Loucy (cell line): Measurements from ENCODE around the gene CDK6.

Experiments
- CTCF ChIP-seq: fragments of 200-600 bp; sonication (generic); conservative IDR thresholded peaks from 2 replicates; pipeline ENCODE4 v1.5.1; 2014; ENCODE audit warnings: mild to moderate bottlenecking, antibody characterized with exemption, low read length
- EZH2phosphoT487 ChIP-seq: fragments of 200-600 bp; IDR thresholded peaks from 2 replicates; pipeline ENCODE4 v1.6.1; 2018; ENCODE audit warnings: antibody characterized with exemption, mild to moderate bottlenecking, moderate library complexity, borderline replicate concordance

- TF ChIP-seq CTCF: no peak
- no peak for TF ChIP-seq EZH2phosphoT487
These were observed 142.9 kb downstream of the CDK6 start for GRCh38 chr7:92693519-92693918.
